GM23248 (cell line): Measurements from ENCODE around the gene ENPP5.

ENCODE experiments used
- EZH2 ChIP-seq: fragments of 200-600 bp; sonication (generic); IDR thresholded peaks from 2 replicates; pipeline ENCODE4 v1.6.1; 2018; ENCODE audit warnings: antibody characterized with exemption, mild to moderate bottlenecking; ENCODE audit not compliant: insufficient read depth, poor library complexity, severe bottlenecking
- EZH2phosphoT487 ChIP-seq: fragments of 200-600 bp; sonication (generic); IDR thresholded peaks from 2 replicates; pipeline ENCODE4 v1.6.1; 2018; ENCODE audit warnings: antibody characterized with exemption, moderate library complexity, mild to moderate bottlenecking, low read depth; ENCODE audit not compliant: insufficient read depth

- TF ChIP-seq EZH2phosphoT487 (no peak), EZH2 (no peak)
These were observed 46.1 kb upstream of the ENPP5 start for GRCh38 chr6:46216879-46217278.
